ENCODE data around the gene CXCR2. TPM values are rescaled to one million over a fixed set of nuclear protein-coding genes. Genes with fewer than 3 reads are reported as not detected.

CXCR2 gene
- total and polyA plus RNA-seq, 4 experiments from 2014 or later = not detected

DNA sequence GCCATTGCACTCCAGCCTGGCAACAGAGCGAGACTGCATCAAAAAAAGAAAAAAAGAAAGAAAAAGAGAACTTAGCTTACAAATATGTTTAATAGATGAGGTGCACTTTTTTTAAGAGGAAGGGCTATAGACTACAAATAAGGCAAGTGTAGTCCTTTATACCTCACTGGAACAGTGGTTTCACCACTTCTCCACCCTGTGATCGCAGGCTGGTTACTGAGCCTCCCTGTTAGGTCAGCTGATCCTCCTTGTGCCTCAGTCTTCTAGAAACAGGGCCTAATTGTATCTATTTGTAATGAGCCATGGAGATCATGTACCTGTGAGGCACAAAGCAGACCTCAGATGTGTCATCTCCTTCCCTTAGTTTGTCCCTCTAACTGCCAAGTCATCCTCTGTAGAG, 4.5 kb downstream of the CXCR2 start:
- ChIA-PET POLR2A (ENCODE audit: partially characterized antibody) (no interaction called here), CTCF (ENCODE audit: partially characterized antibody) (no interaction called here)
- no peak overlapping the region for H3K4me3 Mint-ChIP-seq
- H3K36me3 ChIP-seq (ENCODE audit: insufficient read depth, low read length) = no peaks in the 10 kb centered on the region
- H3K4me1 ChIP-seq (ENCODE audit: insufficient read depth, low read length) = no peaks in the 10 kb centered on the region
- no peak overlapping the region for H3K4me3 ChIP-seq (ENCODE audit: low read length in 2 of 2)
- H3K27ac ChIP-seq (ENCODE audit: low read depth, low read length) = no peak overlapping the region
- H3K27me3 Mint-ChIP-seq = peaks cover 8 to 38% of the 10 kb centered on the region in 2 donors
- no peaks in the 10 kb centered on the region for H3K27me3 ChIP-seq (ENCODE audit: insufficient read depth, low read length)
- no peaks in the 10 kb centered on the region for H3K36me3 Mint-ChIP-seq
- H3K9me3 Mint-ChIP-seq = peaks cover 0 to 2% (median 0%) of the 10 kb centered on the region in 8 donors
- no peak for DNase-seq
- no peak overlapping the region for H3K27ac Mint-ChIP-seq
- H3K9me3 ChIP-seq (ENCODE audit: control insufficient read depth in 1 of 2, low read length in 2 of 2) = no peaks in the 10 kb centered on the region
- peaks cover 3 to 7% (median 4%) of the 10 kb centered on the region in 4 donors for H3K4me1 Mint-ChIP-seq
- intact Hi-C loops (cut with micrococcal nuclease) = no loop called here

DNA sequence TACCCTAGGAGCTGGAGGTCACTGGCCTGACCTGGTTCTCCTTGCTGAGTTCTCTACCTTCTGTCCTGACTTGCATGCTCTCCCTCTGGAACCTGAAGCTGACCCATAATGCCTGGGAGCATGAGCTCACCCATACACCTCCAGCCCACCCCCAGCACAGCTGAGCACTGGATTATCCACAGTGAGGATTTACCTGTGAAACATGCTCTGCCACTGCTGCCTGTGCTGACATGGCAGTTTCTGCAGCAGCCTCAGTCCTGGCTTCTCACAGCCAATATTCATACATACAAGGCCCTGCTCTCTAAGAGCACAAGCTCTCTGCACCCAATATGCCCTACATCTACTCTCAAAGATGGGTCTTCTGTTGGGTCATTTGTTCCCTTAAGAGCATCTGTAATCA, 5.0 kb downstream of the CXCR2 start:
- CTCF ChIA-PET (ENCODE audit: partially characterized antibody) = no interaction called here
- DNase-seq = no peak
- no peaks in the 10 kb centered on the region for H3K36me3 Mint-ChIP-seq

DNA sequence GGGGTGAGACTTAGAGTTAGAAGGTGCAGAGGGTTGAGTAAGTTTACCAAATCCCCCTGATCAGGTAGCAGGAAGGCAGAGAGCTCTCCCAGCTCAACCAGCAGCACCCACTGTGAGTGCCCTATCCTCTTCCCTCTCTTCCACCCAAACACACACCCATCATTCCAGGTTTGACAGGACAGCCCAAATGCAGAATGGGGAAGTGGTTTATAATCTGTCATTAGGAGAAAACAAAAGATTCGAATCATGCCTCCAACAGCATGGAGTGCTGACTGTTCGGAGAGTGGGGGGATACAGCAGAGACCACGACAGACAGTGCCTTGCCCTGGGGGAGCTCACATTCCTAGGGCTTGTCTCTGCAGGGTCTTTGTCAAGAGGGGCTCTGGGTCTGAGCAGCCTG, 11.7 kb downstream of the CXCR2 start:
- H3K27ac Mint-ChIP-seq = peak overlapping the region in 1 of 7 donors; percentile 5
- CTCF ChIA-PET (ENCODE audit: partially characterized antibody) = no interaction called here
- Histone ChIP-seq H3K27ac (ENCODE audit: low read depth, low read length) (no peak overlapping the region), H3K4me3 (ENCODE audit: low read length in 2 of 2) (no peak overlapping the region), H3K27me3 (ENCODE audit: insufficient read depth, low read length) (no peaks in the 10 kb centered on the region), H3K9me3 (ENCODE audit: control insufficient read depth in 1 of 2, low read length in 2 of 2) (no peaks in the 10 kb centered on the region), H3K4me1 (ENCODE audit: insufficient read depth, low read length) (no peaks in the 10 kb centered on the region), H3K36me3 (ENCODE audit: insufficient read depth, low read length) (no peaks in the 10 kb centered on the region)
- H3K4me3 Mint-ChIP-seq = no peak overlapping the region
- peaks cover 33 to 62% of the 10 kb centered on the region in 2 donors for H3K27me3 Mint-ChIP-seq
- DNase-seq = no peak
- intact Hi-C loops (cut with micrococcal nuclease) = no loop called here
- POLR2A ChIA-PET (ENCODE audit: partially characterized antibody) = no interaction called here
- no peaks in the 10 kb centered on the region for H3K36me3 Mint-ChIP-seq
- peaks cover 0 to 3% (median 0%) of the 10 kb centered on the region in 4 donors for H3K4me1 Mint-ChIP-seq
- peaks cover 0 to 12% (median 0%) of the 10 kb centered on the region in 8 donors for H3K9me3 Mint-ChIP-seq

More for the DNA sequence above, 5.0 kb downstream of the CXCR2 start:
- Mint-ChIP-seq H3K9me3 (peaks cover 0 to 7% (median 0%) of the 10 kb centered on the region in 8 donors), H3K27ac (no peak overlapping the region), H3K4me3 (no peak overlapping the region), H3K4me1 (peaks cover 0 to 2% (median 0%) of the 10 kb centered on the region in 4 donors), H3K27me3 (peaks cover 7 to 39% of the 10 kb centered on the region in 2 donors)
- Histone ChIP-seq H3K9me3 (ENCODE audit: control insufficient read depth in 1 of 2, low read length in 2 of 2) (no peaks in the 10 kb centered on the region), H3K36me3 (ENCODE audit: insufficient read depth, low read length) (no peaks in the 10 kb centered on the region), H3K27ac (ENCODE audit: low read depth, low read length) (no peak overlapping the region), H3K4me3 (ENCODE audit: low read length in 2 of 2) (no peak overlapping the region), H3K27me3 (ENCODE audit: insufficient read depth, low read length) (no peaks in the 10 kb centered on the region), H3K4me1 (ENCODE audit: insufficient read depth, low read length) (no peaks in the 10 kb centered on the region)
- intact Hi-C loops (cut with micrococcal nuclease) = no loop called here
- POLR2A ChIA-PET (ENCODE audit: partially characterized antibody) = no interaction called here

- Mint-ChIP-seq H3K27me3 (peaks cover 33 to 57% of the 10 kb centered on the region in 2 donors), H3K4me1 (peaks cover 0 to 3% (median 0%) of the 10 kb centered on the region in 4 donors), H3K4me3 (no peak overlapping the region), H3K27ac (peak overlapping the region in 1 of 7 donors; percentile 5), H3K36me3 (no peaks in the 10 kb centered on the region), H3K9me3 (peaks cover 0 to 12% (median 0%) of the 10 kb centered on the region in 8 donors)
- ChIA-PET CTCF (ENCODE audit: partially characterized antibody) (no interaction called here), POLR2A (ENCODE audit: partially characterized antibody) (no interaction called here)
- H3K27ac ChIP-seq (ENCODE audit: low read depth, low read length) = no peak overlapping the region
- no peak for DNase-seq
- intact Hi-C loops (cut with micrococcal nuclease) = no loop called here
- no peaks in the 10 kb centered on the region for H3K9me3 ChIP-seq (ENCODE audit: control insufficient read depth in 1 of 2, low read length in 2 of 2)
- H3K27me3 ChIP-seq (ENCODE audit: insufficient read depth, low read length) = no peaks in the 10 kb centered on the region
- no peak overlapping the region for H3K4me3 ChIP-seq (ENCODE audit: low read length in 2 of 2)
- no peaks in the 10 kb centered on the region for H3K4me1 ChIP-seq (ENCODE audit: insufficient read depth, low read length)
- H3K36me3 ChIP-seq (ENCODE audit: insufficient read depth, low read length) = no peaks in the 10 kb centered on the region
Observed at GRCh38 chr2:218138047-218138446, 12.2 kb downstream of the CXCR2 start.

- H3K4me1 Mint-ChIP-seq = no peaks in the 10 kb centered on the region
- intact Hi-C loops (cut with micrococcal nuclease) = no loop called here
- no peak overlapping the region for H3K27ac ChIP-seq (ENCODE audit: low read depth, low read length)
- H3K9me3 Mint-ChIP-seq = peaks cover 0 to 8% (median 0%) of the 10 kb centered on the region in 8 donors
- DNase-seq = no peak
- H3K36me3 Mint-ChIP-seq = peaks cover 0 to 8% of the 10 kb centered on the region in 2 donors
- H3K27ac Mint-ChIP-seq = no peak overlapping the region
- H3K36me3 ChIP-seq (ENCODE audit: insufficient read depth, low read length) = no peaks in the 10 kb centered on the region
- ChIA-PET CTCF (ENCODE audit: partially characterized antibody) (interaction anchor here (0.6 kb wide), 1 partner anchor 1678 kb away, joined by 3 read pairs; no protein-coding TSS in a partner anchor), POLR2A (ENCODE audit: partially characterized antibody) (no interaction called here)
- no peak overlapping the region for H3K4me3 Mint-ChIP-seq
- H3K27me3 ChIP-seq (ENCODE audit: insufficient read depth, low read length) = no peaks in the 10 kb centered on the region
- H3K4me1 ChIP-seq (ENCODE audit: insufficient read depth, low read length) = no peaks in the 10 kb centered on the region
- no peaks in the 10 kb centered on the region for H3K9me3 ChIP-seq (ENCODE audit: control insufficient read depth in 1 of 2, low read length in 2 of 2)
- H3K4me3 ChIP-seq (ENCODE audit: low read length in 2 of 2) = no peak overlapping the region
- peaks cover 6 to 10% of the 10 kb centered on the region in 2 donors for H3K27me3 Mint-ChIP-seq
Observed at GRCh38 chr2:218145124-218145523, 19.3 kb downstream of the CXCR2 start.

DNA sequence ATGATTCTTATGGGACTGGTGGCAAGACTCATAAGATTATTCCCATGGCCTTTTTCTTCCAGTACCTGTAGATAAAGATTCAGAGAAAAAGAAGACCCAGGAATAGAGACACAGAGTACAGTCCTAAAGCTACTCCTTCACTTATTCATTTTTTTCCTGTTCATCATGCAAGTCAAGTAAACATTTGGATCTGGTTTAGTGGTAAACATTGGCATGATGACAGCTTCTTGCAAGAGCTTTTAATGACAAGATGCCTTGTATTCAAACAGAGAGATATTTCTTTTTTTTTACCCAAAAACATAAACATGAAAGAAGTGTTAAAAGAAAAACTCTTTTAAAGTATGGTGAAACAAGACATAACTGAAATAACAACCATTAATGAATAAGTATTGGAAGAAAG, 20.2 kb downstream of the CXCR2 start:
- H3K4me1 ChIP-seq (ENCODE audit: insufficient read depth, low read length) = no peaks in the 10 kb centered on the region
- Mint-ChIP-seq H3K27ac (no peak overlapping the region), H3K4me1 (no peaks in the 10 kb centered on the region), H3K4me3 (no peak overlapping the region), H3K27me3 (peaks cover 3 to 5% of the 10 kb centered on the region in 2 donors), H3K9me3 (peaks cover 0 to 8% (median 0%) of the 10 kb centered on the region in 8 donors), H3K36me3 (peaks cover 0 to 8% of the 10 kb centered on the region in 2 donors)
- intact Hi-C loops (cut with micrococcal nuclease) = no loop called here
- POLR2A ChIA-PET (ENCODE audit: partially characterized antibody) = no interaction called here
- H3K9me3 ChIP-seq (ENCODE audit: control insufficient read depth in 1 of 2, low read length in 2 of 2) = no peaks in the 10 kb centered on the region
- DNase-seq = no peak
- H3K4me3 ChIP-seq (ENCODE audit: low read length in 2 of 2) = no peak overlapping the region
- CTCF ChIA-PET (ENCODE audit: partially characterized antibody) = interaction anchor here (1.0 kb wide), 1 partner anchor 10 kb away, joined by 3 read pairs; no protein-coding TSS in a partner anchor
- no peaks in the 10 kb centered on the region for H3K36me3 ChIP-seq (ENCODE audit: insufficient read depth, low read length)
- H3K27ac ChIP-seq (ENCODE audit: low read depth, low read length) = no peak overlapping the region
- no peaks in the 10 kb centered on the region for H3K27me3 ChIP-seq (ENCODE audit: insufficient read depth, low read length)

DNA sequence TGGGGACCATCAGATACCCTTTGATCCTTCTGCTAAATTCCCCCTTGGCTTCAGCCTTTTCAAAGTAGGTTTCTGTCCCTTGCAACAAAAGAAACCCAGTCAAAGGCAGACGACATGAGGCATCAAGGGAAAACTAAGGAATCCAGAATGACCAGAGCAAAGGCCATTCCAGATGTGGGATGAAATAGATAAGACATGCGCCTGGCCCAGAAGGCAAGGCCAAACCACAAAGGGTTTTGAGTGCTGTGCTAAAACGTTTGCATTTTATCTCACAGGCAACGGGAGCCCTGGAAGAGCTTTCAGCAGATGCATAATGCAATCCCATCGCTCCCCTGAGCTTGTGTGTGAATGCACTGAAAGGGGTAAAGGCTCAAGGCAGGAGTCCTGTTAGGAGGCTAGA, 23.3 kb downstream of the CXCR2 start:
- H3K36me3 ChIP-seq (ENCODE audit: insufficient read depth, low read length) = no peaks in the 10 kb centered on the region
- H3K4me1 ChIP-seq (ENCODE audit: insufficient read depth, low read length) = no peaks in the 10 kb centered on the region
- CTCF ChIA-PET (ENCODE audit: partially characterized antibody) = no interaction called here
- Mint-ChIP-seq H3K4me1 (no peaks in the 10 kb centered on the region), H3K36me3 (peaks cover 0 to 5% of the 10 kb centered on the region in 2 donors), H3K4me3 (no peak overlapping the region), H3K27ac (no peak overlapping the region), H3K27me3 (peaks cover 0 to 2% of the 10 kb centered on the region in 2 donors), H3K9me3 (peaks cover 0 to 6% (median 0%) of the 10 kb centered on the region in 8 donors)
- no peak overlapping the region for H3K27ac ChIP-seq (ENCODE audit: low read depth, low read length)
- no peak overlapping the region for H3K4me3 ChIP-seq (ENCODE audit: low read length in 2 of 2)
- intact Hi-C loops (cut with micrococcal nuclease) = no loop called here
- POLR2A ChIA-PET (ENCODE audit: partially characterized antibody) = no interaction called here
- no peaks in the 10 kb centered on the region for H3K9me3 ChIP-seq (ENCODE audit: control insufficient read depth in 1 of 2, low read length in 2 of 2)
- no peaks in the 10 kb centered on the region for H3K27me3 ChIP-seq (ENCODE audit: insufficient read depth, low read length)
- DNase-seq = no peak

Data from CD4-positive, alpha-beta memory T cell (primary cell).